Stomach smooth muscle (tissue), 2 donors: ENCODE data around the gene LRP1.

Experiments used
- H3K27ac ChIP-seq: one replicate; pipeline ENCODE4 v1.7.0; 2013; ENCODE audit warnings: mild to moderate bottlenecking, low read length, inconsistent platforms
- H3K27me3 ChIP-seq, 2 donors: one replicate each; pipeline ENCODE4 v1.7.0; 2013; ENCODE audit warnings: low read length in 2 of 2; ENCODE audit not compliant: insufficient read depth in 2 of 2, control insufficient read depth in 1 of 2
- H3K36me3 ChIP-seq, 2 donors: one replicate each; pipeline ENCODE4 v1.7.0; 2013; ENCODE audit warnings: low read length in 2 of 2; ENCODE audit not compliant: control insufficient read depth in 2 of 2, insufficient read depth in 2 of 2
- H3K4me1 ChIP-seq: one replicate; pipeline ENCODE4 v1.7.0; 2013; ENCODE audit warnings: low read length; ENCODE audit not compliant: control insufficient read depth, insufficient read depth
- H3K4me3 ChIP-seq, 2 donors: one replicate each; pipeline ENCODE4 v1.7.0; 2013; ENCODE audit warnings: low read length in 2 of 2
- H3K9ac ChIP-seq, 2 donors: one replicate each; pipeline ENCODE4 v1.7.0; 2013; ENCODE audit warnings: low read length in 2 of 2, mild to moderate bottlenecking in 1 of 2
- H3K9me3 ChIP-seq, 2 donors: one replicate each; pipeline ENCODE4 v1.7.0; 2013; ENCODE audit warnings: low read length in 2 of 2; ENCODE audit not compliant: control insufficient read depth in 2 of 2
- donor health status: healthy.
- donor health status: Pancreatic carcinoma.

The LRP1 gene

DNA sequence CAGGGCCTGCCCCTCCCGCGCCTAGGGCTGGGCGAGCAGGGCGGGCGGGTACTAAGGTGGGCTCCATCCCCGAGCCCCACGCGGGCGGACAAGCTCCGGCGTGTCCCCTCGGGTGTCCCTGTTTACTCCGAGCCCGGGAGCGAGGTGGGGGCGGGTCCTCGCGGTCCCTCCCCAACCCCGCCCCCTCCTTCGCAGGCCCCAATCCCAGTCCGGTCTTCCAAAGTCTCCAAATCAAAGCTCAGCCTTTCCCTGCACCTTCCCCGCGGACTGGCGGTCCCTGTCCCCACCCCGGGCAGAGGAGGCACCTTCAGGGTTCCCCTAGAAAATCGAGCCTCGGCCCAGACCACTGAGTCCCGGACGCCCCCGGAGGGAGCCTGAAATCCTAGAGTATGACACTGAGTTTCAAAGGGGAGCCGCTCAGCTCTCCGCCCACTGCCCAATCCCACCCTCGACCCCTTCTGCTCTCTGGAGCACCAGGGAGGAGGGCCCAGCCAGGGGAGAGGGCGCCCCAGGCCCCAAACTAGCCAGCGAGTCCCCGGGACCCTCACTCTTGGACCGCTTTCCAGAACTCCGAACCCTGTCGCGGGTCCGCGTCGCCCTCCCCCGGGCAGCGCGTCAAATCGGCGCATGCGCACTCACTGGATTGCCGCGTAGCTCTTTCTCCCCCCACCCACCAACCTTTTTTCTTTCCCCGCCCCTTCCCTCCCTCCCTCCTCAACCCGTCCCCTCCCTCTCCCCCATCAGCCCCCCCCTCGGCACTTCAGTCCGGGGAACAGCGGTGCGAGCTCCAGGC, at the start of gene LRP1:
LRP1 (plus strand) TSS at position 758 of the 793 bp plus-strand sequence. CDS start 482 bp downstream, outside the sequence.
- Histone ChIP-seq H3K27ac (peak within 1 kb of the TSS; percentile 97), H3K27me3 (no peaks in the 10 kb centered on the region), H3K9me3 (no peaks in the 10 kb centered on the region), H3K9ac (peak within 1 kb of the TSS; percentile 81 to 91), H3K36me3 (no peaks in the 10 kb centered on the region), H3K4me3 (peak within 1 kb of the TSS; percentile 80 to 90), H3K4me1 (peaks cover 40% of the 10 kb centered on the region)

- H3K4me3 ChIP-seq: peak within 1 kb of the TSS; percentile 76 to 83
- peak within 1 kb of the TSS; percentile 75 to 79 for H3K9ac ChIP-seq
- H3K27me3 ChIP-seq: no peaks in the 10 kb centered on the region
- peaks cover 15% of the 10 kb centered on the region for H3K4me1 ChIP-seq
- peak within 1 kb of the TSS; percentile 84 for H3K27ac ChIP-seq
- H3K36me3 ChIP-seq: no peaks in the 10 kb centered on the region
- no peaks in the 10 kb centered on the region for H3K9me3 ChIP-seq
Observed at GRCh38 chr12:57078519-57079404, 49.5 kb upstream of the LRP1 start, which contains the start of gene NEMP1. TSS of gene NEMP1 (minus strand) at chr12:57078791. CDS start at chr12:57078745, 46 bp downstream.

DNA sequence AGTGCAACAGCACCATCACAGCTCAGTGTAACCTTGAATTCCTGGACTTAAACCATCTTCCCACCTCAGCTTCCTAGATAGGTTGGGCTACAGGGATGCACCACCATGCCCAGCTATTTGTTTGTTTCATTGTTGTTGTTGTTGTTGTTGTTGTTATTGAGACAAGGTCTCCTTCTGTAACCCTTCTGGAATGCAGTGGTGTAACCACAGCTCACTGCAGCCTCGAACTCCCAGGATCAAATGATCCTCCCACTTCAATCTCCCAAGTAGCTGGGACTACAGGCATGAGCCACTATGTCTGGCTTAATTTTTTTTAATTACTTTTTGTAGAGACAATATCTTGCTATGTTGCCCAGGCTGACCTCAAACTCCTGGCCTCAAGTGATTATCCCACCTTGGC, 48.5 kb upstream of the LRP1 start:
- H3K4me3 ChIP-seq: no peak overlapping the region
- H3K9me3 ChIP-seq: no peaks in the 10 kb centered on the region
- H3K9ac ChIP-seq: peak overlapping the region in 1 of 2 donors; percentile 75
- H3K36me3 ChIP-seq: no peaks in the 10 kb centered on the region
- no peaks in the 10 kb centered on the region for H3K27me3 ChIP-seq
- peak overlapping the region; percentile 84 for H3K27ac ChIP-seq
- peaks cover 15% of the 10 kb centered on the region for H3K4me1 ChIP-seq

DNA sequence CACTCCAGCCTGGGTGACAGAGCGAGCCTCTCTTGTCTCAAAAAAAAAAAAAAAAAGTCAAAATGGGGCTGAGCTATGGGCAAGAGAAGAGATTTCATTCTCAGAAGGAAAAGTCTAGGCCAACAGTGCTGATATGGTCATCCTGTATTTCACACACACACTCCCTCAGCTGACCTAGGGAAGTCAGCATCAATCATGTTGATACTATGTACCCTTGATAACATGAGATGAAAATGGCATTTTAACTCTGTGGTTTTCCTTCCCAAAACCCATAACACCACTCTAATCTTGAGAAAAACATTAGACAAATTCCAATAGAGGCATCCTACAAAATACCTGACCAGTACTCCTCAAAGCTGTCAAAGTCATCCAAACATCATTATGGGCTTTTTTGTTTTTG, 47.4 kb upstream of the LRP1 start:
- Histone ChIP-seq H3K9me3 (no peaks in the 10 kb centered on the region), H3K4me3 (no peak overlapping the region), H3K36me3 (no peaks in the 10 kb centered on the region), H3K9ac (no peak overlapping the region), H3K27me3 (no peaks in the 10 kb centered on the region), H3K4me1 (peaks cover 18% of the 10 kb centered on the region), H3K27ac (no peak overlapping the region)

DNA sequence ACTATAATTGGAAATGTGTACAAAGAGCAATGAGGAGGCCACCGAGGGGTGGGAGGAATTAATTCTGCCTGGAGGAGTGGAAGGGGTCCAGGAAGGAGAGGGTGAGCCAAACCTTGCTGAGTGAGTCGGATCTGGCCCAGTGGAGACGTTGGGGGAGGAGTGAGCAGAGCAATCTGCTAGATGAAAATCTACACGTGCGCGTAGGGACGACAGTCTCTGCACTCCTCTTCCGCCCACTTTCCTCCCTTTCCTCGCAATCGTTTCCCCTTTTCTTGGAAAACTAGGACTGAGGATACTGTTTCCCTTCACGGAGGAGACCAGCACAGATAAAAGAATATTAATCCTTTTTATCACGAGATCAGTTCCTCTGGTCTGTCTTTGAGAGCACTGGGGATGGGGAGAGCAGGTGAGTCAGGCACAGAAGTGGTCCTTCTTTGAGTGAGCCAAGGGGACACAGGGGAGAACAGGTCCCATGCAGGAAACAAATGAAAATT, 42.2 kb upstream of the LRP1 start:
- Histone ChIP-seq H3K4me3 (peak overlapping the region; percentile 88 to 90), H3K9me3 (no peaks in the 10 kb centered on the region), H3K36me3 (peaks cover 0 to under 1% of the 10 kb centered on the region in 2 donors), H3K27me3 (no peaks in the 10 kb centered on the region), H3K9ac (peak overlapping the region; percentile 97 to 99), H3K4me1 (peaks cover 26% of the 10 kb centered on the region), H3K27ac (peak overlapping the region; percentile 100)

DNA sequence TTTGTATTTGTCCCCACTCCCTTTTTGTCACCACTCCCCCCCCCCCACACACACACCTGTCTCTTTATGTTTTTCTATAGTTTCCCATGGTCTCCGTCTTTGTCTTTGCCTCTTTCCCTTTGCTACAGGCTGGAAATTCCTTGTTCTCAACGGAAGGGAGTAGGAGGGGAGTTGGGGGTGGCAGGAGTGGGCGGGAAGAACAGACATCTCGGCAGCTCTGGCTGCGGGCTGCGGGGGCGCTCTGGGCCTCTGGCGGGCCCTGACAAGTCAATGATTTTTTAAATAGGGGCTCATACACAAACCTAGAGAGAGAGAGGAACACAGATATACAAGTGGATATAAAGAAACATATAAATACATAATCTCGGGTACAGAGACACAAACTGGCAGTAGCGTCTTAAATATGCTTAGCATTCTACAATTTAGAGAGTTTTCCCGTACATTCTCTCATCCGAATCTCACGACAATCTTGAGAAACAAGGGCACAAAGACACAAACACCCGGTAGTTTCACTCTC, 41.7 kb upstream of the LRP1 start:
- Histone ChIP-seq H3K9ac (peak overlapping the region; percentile 97 to 99), H3K4me3 (peak overlapping the region; percentile 88 to 90), H3K9me3 (no peaks in the 10 kb centered on the region), H3K36me3 (peaks cover 0 to 2% of the 10 kb centered on the region in 2 donors), H3K27ac (peak overlapping the region; percentile 100), H3K4me1 (peaks cover 31% of the 10 kb centered on the region), H3K27me3 (no peaks in the 10 kb centered on the region)

- peak overlapping the region; percentile 97 to 99 for H3K9ac ChIP-seq
- no peaks in the 10 kb centered on the region for H3K27me3 ChIP-seq
- H3K4me1 ChIP-seq: peaks cover 37% of the 10 kb centered on the region
- peaks cover 0 to 7% of the 10 kb centered on the region in 2 donors for H3K36me3 ChIP-seq
- H3K4me3 ChIP-seq: peak overlapping the region; percentile 88 to 90
- peak overlapping the region; percentile 100 for H3K27ac ChIP-seq
- no peaks in the 10 kb centered on the region for H3K9me3 ChIP-seq
Observed at GRCh38 chr12:57087010-57087690, 41.1 kb upstream of the LRP1 start.

GRCh38 chr12:57087691-57088353, 40.5 kb upstream of the LRP1 start:
- Histone ChIP-seq H3K36me3 (peaks cover 7 to 13% of the 10 kb centered on the region in 2 donors), H3K9me3 (no peaks in the 10 kb centered on the region), H3K9ac (peak overlapping the region; percentile 89 to 96), H3K27me3 (no peaks in the 10 kb centered on the region), H3K4me3 (peak overlapping the region; percentile 77 to 78), H3K27ac (peak overlapping the region; percentile 100), H3K4me1 (peaks cover 44% of the 10 kb centered on the region)

GRCh38 chr12:57088354-57089270, 39.7 kb upstream of the LRP1 start, which contains the start of gene NAB2:
TSS of gene NAB2 (plus strand) at chr12:57089114. CDS start at chr12:57089272, 158 bp downstream.
- Histone ChIP-seq H3K4me1 (peaks cover 52% of the 10 kb centered on the region), H3K27ac (peak within 1 kb of the TSS; percentile 100), H3K9ac (peak within 1 kb of the TSS; percentile 89 to 91), H3K4me3 (peak within 1 kb of the TSS; percentile 85 to 89), H3K9me3 (no peaks in the 10 kb centered on the region), H3K36me3 (peaks cover 7 to 13% of the 10 kb centered on the region in 2 donors), H3K27me3 (no peaks in the 10 kb centered on the region)
